Activated CD4-positive, alpha-beta T cell treated with anti-CD3 and anti-CD28 coated beads, Interleukin-2, Interleukin-6, amounts not matched to agents 100 ng/mL and 50 ng/mL, durations not matched to agents 16 hours and 8 hours (primary cell): ENCODE measurements around the gene MAP2K1.
"Not testable (repeated sequence)": the region's sequence is repeated elsewhere in the genome, so short reads cannot be mapped to it uniquely, and the experiment has no call there.

Experiments
- DNase-seq: peaks from one replicate; pipeline ENCODE4 v3.0.0-alpha.2; 2020

The MAP2K1 gene

GRCh38 chr15:66481107-66481856 is 94.6 kb downstream of the MAP2K1 start:
- DNase-seq = no peak

DNA sequence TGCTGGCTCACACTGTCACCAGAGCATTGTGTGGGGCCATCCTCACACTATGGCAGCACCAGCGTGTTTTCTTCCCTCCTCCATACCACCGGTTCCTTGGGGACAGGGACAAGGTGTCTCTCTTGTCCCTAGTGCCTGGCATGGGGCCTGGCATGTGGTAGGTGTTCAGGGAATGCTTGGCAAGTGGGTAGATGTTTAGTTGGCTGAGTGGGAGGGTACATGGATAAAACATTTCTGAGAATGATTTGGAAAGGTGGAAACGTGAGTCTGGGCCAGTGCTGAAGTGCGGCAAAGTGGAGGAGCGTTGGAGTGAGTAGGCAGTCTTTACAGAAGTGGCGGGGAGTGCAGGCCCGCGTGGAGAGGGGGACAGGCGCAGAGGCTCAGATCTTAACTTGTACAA is 95.8 kb downstream of the MAP2K1 start:
- no peak for DNase-seq

- no peak for DNase-seq
Measured at GRCh38 chr15:66483131-66483566, 96.4 kb downstream of the MAP2K1 start.

GRCh38 chr15:66484539-66485112 is 97.9 kb downstream of the MAP2K1 start:
- no peak for DNase-seq

- DNase-seq = no peak
Measured at GRCh38 chr15:66486887-66487286, 100.2 kb downstream of the MAP2K1 start.

DNA sequence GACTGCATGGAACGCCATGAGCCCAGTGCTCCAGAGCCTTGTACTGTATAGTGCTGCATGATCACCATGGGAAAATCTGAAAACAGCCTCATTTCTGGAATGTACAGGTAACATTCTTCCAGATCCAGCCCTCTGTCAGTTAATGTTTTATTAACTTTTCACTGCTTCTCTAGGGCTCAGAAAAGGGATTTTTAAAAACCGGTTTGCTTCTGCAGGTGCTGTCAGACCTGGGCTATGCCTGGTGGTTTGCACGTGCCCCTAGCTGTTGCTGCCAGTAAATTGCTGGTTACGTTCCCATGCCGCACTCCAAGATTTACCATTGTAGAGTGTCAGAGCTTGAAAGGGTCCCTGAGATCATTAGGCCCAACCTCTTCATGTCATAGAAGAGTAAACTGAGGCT is 101.8 kb downstream of the MAP2K1 start:
- DNase-seq = no peak

GRCh38 chr15:66489179-66489791 is 102.6 kb downstream of the MAP2K1 start:
- DNase-seq = no peak

GRCh38 chr15:66491846-66492245 is 105.1 kb downstream of the MAP2K1 start:
- no peak for DNase-seq

DNA sequence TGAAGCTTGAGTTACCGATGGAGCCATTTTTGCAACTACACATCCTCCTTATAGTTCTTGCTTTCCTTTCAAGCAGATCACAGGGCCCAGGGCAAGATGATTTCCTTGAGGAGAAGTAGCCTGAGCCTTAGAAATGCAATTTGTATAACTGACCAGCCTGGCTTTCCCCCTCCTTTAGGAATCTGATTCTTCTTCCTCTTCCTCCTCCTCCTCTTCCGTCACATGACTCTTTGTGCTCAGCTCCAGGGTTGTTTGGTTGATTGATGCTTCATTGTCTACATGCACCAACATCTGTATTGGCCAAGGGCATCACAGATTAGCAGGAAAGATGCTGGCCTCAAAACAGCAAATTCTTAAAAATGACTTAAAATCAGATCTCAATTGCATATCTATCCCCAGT is 107.5 kb downstream of the MAP2K1 start:
- no peak for DNase-seq

GRCh38 chr15:66496951-66497501 is 110.3 kb downstream of the MAP2K1 start:
- peak; percentile 27 for DNase-seq

- DNase-seq = peak; percentile 98
Measured at GRCh38 chr15:66497502-66498455, 111.1 kb downstream of the MAP2K1 start, which contains the start of gene SNAPC5. Gene SNAPC5, minus strand, starts transcription at chr15:66497762. Its CDS starts 31 bp downstream, at chr15:66497731.

DNA sequence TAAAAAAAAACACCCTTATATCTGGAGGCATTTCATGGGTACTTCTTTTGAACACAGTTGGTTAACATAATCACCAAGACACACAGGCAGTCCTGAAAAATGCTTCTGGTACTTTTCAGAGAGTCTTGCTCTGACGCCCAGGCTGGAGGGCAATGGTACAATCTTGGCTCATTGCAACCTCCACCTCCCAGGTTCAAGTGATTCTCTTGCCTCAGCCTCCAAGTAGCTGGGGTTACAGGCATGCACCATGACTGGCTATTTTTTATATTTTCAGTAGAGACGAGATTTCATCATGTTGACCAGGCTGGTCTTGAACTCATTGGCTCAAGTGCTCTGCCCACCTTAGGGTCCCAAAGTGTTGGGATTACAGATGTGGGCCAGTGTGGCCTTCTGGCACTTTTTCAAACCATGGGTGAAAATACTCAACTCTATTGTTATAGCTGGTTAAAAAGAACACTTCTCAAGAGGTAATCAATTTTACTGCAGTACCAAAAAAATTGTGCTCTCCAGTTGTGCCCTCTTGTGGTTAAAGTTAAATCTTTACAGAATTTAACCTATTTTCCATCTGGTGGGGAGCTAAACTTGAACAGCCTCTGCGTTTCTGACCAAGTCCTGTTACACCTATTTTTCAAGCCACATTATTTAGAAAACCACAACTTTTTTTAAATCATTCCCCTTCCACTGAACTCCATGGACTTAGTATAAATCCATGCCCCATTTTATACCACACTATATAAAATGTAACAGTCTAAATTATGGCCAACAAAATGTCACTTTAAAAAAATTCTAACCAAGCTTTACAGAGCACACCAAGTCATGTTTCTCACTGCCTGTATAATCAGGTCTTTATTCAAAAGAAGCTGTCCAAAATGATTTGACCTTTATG is 112.0 kb downstream of the MAP2K1 start:
- DNase-seq = peak; percentile 39

DNA sequence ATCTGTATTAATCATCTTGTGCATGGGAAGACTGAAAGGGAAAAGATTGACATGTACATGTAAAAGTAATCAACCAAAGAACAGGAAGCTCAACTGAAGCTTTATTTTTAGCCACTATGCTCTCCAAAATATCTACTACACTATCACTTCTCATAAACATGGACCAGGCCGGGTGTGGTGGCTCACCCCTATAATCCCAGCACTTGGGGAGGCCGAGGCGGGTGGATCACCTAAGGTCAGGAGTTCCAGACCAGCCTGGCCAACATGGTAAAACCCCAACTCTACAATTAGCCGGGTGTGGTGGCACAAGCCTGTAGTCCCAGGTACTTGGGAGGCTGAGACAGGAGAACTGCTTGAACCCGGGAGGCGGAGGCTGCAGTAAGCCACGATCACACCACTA is 113.6 kb downstream of the MAP2K1 start:
- not testable (repeated sequence) for DNase-seq

DNA sequence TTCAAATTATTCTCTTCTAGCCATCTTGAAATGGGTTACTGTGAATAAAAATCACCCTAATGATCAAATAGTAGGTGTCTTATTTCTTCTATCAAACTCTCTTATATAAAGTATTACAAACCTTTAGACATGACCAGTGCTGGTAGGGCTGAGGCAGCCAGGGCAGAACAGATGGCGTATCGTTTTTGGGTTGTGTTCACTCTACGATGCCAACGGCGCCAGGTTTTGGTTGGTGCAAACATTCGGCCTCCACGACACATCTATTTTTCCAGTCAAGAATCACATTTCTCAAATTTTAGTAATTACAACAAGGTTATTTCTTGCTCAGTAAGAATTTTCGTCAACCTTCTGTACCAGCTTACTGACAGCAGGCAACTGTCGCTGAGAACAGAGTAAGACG is 115.8 kb downstream of the MAP2K1 start:
- peak; percentile 13 for DNase-seq

- DNase-seq = peak; percentile 14
Measured at GRCh38 chr15:66503041-66503648, 116.4 kb downstream of the MAP2K1 start.

DNA sequence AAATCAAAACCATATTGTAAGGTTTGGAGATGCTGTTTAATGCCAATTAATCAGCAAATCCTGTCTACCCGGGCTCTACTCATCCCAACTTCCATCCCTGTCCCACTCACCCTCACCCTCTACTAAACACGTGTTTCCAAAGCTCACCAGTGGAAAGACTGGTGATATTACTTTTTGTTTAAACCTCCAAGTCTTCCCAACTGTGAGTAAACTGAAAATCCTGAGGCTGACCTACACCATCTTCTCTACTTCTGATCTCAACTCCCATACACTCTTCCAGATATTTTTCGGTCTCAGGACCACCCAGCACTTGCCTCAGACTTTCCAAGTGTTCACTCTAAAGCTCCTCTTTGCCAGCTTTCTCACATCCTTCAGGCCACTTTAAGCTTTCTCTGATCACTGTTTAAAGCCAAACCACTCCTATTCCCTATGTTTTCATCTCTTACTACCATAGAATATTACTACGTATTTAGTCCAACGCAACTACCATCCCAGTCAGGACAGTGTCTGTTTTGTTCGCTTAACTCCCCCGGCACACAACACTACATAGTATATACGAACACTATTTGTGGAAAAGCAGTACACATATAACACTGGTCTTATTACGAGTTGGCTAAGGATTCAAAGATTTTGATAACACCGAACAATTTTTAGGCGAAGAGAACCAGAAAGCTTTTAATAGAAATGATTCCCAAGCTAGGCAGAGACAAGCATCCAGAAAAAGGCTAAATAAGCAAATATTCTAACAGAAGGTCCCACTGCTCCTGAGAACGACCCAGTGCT is 117.3 kb downstream of the MAP2K1 start:
- DNase-seq = peak; percentile 21

DNA sequence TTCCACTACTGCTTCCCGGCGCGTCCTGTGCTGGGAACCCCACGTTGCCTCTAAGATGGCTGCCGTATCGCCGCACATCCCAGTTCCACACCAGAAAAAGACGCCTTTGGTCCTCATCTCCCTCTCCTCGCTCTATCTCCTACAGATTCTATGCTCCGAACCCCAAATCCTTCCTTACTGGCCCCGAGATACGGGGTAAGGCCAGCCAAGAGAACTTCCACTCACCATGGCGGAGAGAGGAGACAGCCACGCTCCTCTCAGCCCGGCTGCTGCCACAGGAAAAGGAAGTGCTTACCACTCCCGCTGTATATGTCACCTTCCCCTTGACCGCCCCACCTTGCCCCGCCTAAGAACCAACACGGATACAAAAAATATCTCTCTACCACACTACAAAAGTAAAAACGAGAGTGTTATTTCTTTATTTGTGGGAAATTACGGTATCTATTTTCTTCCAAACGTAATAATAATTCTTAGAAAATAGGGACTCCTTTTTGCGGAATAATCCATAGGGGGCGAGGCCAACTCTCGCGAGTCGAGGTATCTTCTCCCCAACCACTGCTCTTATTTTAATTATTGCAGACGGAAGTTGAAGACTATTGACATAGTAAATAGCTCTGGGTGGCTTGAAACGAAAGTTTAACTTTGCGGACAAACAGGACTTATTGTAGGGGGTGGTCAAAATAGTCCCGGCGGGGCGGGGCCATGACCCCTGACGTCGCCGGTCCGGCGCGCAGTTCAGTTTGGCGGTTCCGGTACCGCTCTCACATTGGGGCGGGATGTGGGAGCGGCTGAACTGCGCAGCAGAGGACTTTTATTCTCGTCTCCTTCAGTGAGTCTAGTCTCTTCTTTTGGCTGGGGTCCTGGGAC is 118.1 kb downstream of the MAP2K1 start, which contains the start of the genes RPL4 and ZWILCH:
RPL4 (minus strand) TSS at position 293 of the 867 bp plus-strand sequence; CDS start at position 228, 65 bp downstream.
ZWILCH (plus strand) TSS at position 764 of the 867 bp plus-strand sequence; CDS start at position 777, 13 bp downstream.
- peak; percentile 89 for DNase-seq

DNA sequence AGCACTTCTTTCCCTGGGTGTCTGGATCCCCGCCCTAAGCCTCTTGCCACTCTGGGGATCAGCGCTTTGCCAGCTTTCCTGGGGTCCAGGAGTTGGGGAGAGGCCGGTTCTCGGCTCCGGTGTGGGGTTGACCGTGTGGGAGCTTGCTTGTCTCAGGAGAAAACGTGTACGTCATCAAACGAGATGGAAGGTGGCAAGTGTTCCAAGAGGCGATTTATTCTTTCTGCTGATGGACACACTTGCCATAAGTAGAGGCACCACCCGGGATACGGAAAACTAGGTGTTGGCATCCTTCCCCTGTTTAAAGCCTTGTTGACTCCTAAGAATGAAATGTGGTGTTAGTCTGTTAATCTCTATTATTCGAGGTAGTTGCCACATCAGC is 118.7 kb downstream of the MAP2K1 start:
- no peak for DNase-seq

GRCh38 chr15:66505818-66506217 is 119.1 kb downstream of the MAP2K1 start:
- no peak for DNase-seq
